Measurements from ENCODE around the gene PSMF1.
A peak's percentile ranks its signal among the peaks of the same experiment; 100 is the strongest.

The PSMF1 gene

GRCh38 chr20:1118336-1119127 lies at the start of gene PSMF1:
TSS of gene PSMF1 (plus strand) at chr20:1118602. CDS start at chr20:1118774, 172 bp downstream.
- DNase-seq = peak; percentile 89

- DNase-seq = no peak
Measured at GRCh38 chr20:1072258-1072657, 46.1 kb upstream of the PSMF1 start.

GRCh38 chr20:1075616-1076015 lies 42.8 kb upstream of the PSMF1 start:
- no peak for DNase-seq

- DNase-seq = no peak
Measured at GRCh38 chr20:1081891-1082290, 36.5 kb upstream of the PSMF1 start.

GRCh38 chr20:1083431-1084080 lies 34.8 kb upstream of the PSMF1 start:
- DNase-seq = no peak

- no peak for DNase-seq
Measured at GRCh38 chr20:1085492-1086276, 32.7 kb upstream of the PSMF1 start.

GRCh38 chr20:1086277-1087213 lies 31.9 kb upstream of the PSMF1 start:
- DNase-seq = no peak

GRCh38 chr20:1087311-1087905 lies 31.0 kb upstream of the PSMF1 start:
- DNase-seq = no peak

- peak; percentile 72 for DNase-seq
Measured at GRCh38 chr20:1094751-1095150, 23.7 kb upstream of the PSMF1 start.

- DNase-seq = no peak
Measured at GRCh38 chr20:1101533-1101932, 16.9 kb upstream of the PSMF1 start.

- no peak for DNase-seq
Measured at GRCh38 chr20:1102016-1102415, 16.4 kb upstream of the PSMF1 start.

GRCh38 chr20:1103751-1104150 lies 14.7 kb upstream of the PSMF1 start:
- no peak for DNase-seq

GRCh38 chr20:1105599-1106194 lies 12.7 kb upstream of the PSMF1 start:
- DNase-seq = no peak

GRCh38 chr20:1107176-1107575 lies 11.2 kb upstream of the PSMF1 start:
- DNase-seq = no peak

- peak; percentile 23 for DNase-seq
Measured at GRCh38 chr20:1108437-1108920, 9.9 kb upstream of the PSMF1 start.

GRCh38 chr20:1112908-1113307 lies 5.5 kb upstream of the PSMF1 start:
- no peak for DNase-seq

- no peak for DNase-seq
Measured at GRCh38 chr20:1118004-1118335, 432 bp upstream of the PSMF1 start.

GRCh38 chr20:1119128-1119505 lies 715 bp downstream of the PSMF1 start:
- no peak for DNase-seq

GRCh38 chr20:1119524-1119923 lies 1.1 kb downstream of the PSMF1 start:
- no peak for DNase-seq

- no peak for DNase-seq
Measured at GRCh38 chr20:1121429-1121828, 3.0 kb downstream of the PSMF1 start.
